Activated T-helper 1 cell treated with anti-CD3 and anti-CD28 coated beads, Interleukin-12 subunit alpha, Interleukin-12 subunit beta, Interleukin-2, Interleukin-4 antibody, amounts not matched to agents 30 ng/mL and 10 ng/mL and 1 ng/mL, durations not matched to agents 14 hours and 24 hours and 36 hours (primary cell): ENCODE measurements around the gene CRYGN. TPM values are rescaled to one million over a fixed set of nuclear protein-coding genes. Genes with fewer than 3 reads are reported as not detected.

ENCODE experiments used
- DNase-seq: peaks from one replicate; pipeline ENCODE4 v3.0.0; 2021; ENCODE audit warnings: low spot score
- H3K27ac Mint-ChIP-seq: one replicate; pipeline ENCODE4 v1.8.0; 2021; ENCODE audit warnings: mild to moderate bottlenecking, mixed read lengths
- H3K27me3 Mint-ChIP-seq: one replicate; pipeline ENCODE4 v1.8.0; 2022; ENCODE audit warnings: mild to moderate bottlenecking, moderate library complexity, mixed read lengths; ENCODE audit not compliant: insufficient read depth
- H3K36me3 Mint-ChIP-seq: one replicate; pipeline ENCODE4 v1.8.0; 2021; ENCODE audit warnings: low read depth, mixed read lengths
- H3K4me1 Mint-ChIP-seq: one replicate; pipeline ENCODE4 v1.8.0; 2021; ENCODE audit warnings: low read depth, mixed read lengths
- H3K4me3 Mint-ChIP-seq: one replicate; pipeline ENCODE4 v1.8.0; 2021; ENCODE audit warnings: mild to moderate bottlenecking, moderate library complexity, mixed read lengths
- H3K9me3 Mint-ChIP-seq: one replicate; pipeline ENCODE4 v1.8.0; 2021; ENCODE audit warnings: mixed read lengths
- intact Hi-C: fragments of 100-400 bp; cut with micrococcal nuclease; formaldehyde crosslinking; loops from one replicate; pipeline ENCODE4 v1.15.1; 2024
- total RNA-seq: library from RNA; stranded (reverse); gene quantifications from 2 replicates; pipeline ENCODE4 v1.2.3, GENCODE V29; 2022

Gene CRYGN
- total RNA-seq, 1 donor from 2014 or later = not detected

DNA sequence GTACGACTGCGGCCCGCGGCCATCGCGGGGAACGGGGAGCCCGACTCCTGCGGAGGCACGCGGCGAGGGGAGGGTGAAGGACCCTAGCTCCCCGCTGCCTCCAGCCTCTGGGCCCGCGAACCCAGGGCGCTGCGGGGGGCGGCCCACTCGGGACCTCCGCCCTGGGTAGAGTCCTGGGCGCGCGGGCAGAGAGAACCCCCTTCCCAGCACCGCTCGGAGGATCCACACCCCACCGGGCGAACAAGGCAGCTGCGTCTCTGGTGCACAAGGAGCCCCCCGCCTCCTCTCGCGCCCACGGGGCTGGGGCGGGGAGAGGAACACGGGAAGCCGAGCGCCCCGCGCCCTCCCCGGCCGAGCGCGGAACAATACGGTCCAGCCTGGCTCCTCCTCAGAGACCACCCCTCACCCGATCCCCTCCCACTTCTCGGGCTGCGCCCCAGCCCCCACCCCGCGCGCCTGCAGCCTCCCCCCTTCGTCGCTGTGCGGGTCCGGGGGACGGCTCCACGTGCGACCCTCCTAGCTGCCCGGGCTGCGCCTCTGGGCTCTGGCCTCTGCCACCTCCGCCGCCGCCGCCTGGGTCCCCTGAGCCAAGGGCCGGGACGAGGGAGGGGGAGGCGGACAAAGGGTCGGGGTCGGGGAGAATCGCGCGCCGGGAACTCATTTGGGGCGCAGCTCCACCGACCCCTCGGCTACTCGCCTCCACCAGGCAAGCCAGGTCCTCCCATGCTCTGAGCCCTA lies 30.1 kb downstream of the CRYGN start, which contains the start of gene WDR86:
WDR86 (minus strand) TSS at position 372 of the 738 bp plus-strand sequence. CDS start 449 bp downstream, outside the sequence.
- intact Hi-C loops = loop anchor here (5.0 kb wide), 1 partner anchor 43 kb away; no protein-coding TSS in a partner anchor

DNA sequence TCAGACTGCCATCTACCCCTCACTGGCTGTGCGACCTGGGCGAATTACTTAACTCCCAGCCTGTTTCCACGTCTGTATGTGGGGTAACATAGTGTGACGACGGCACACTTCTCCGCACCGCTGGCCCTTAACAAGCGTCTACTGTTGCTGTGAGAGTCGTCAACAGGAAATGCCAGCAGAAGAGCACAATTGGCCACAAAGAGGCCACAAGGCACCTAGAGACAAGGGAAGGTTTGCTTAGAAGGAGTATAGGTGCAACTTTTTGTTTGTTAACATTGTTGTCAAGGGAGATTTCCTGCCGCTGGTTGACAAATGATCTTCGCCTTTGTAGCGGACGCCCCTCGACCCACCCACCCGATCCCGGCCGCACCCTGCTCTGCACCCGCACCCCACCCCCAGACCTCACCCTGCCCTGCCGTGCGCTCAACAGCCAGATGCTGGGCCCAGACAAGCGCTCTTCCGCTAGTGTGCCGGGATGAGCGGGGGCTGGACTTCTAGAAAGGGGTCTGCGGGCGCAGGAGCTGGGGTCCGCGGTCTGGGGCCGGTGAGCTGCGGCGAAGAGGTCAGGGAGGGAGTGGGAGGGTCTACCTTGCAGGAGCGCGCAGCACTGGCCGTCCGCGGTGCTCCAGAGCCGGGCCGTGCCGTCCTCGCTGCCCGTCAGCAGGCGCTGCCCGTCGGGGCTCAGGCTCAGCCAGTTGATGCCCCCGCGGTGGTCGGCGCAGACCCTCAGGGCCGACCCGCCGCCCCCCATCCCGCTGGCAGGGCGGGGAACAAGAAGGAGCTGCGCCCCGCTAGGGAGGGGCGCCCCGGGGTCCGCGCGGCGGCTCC lies 30.9 kb downstream of the CRYGN start:
- DNase-seq = peak; percentile 17
- Mint-ChIP-seq H3K27me3 (peaks cover 44% of the 10 kb centered on the region), H3K4me3 (peak overlapping the region; percentile 71), H3K9me3 (no peaks in the 10 kb centered on the region), H3K36me3 (peaks cover 2% of the 10 kb centered on the region), H3K27ac (no peak overlapping the region), H3K4me1 (peaks cover 17% of the 10 kb centered on the region)
- intact Hi-C loops = no loop called here

More for the DNA sequence above, 30.1 kb downstream of the CRYGN start, which contains the start of gene WDR86:
- DNase-seq = no peak
- no peak within 1 kb of the TSS for H3K27ac Mint-ChIP-seq
- H3K4me3 Mint-ChIP-seq = peak within 1 kb of the TSS; percentile 71
- peaks cover 2% of the 10 kb centered on the region for H3K36me3 Mint-ChIP-seq
- no peaks in the 10 kb centered on the region for H3K9me3 Mint-ChIP-seq
- peaks cover 24% of the 10 kb centered on the region for H3K4me1 Mint-ChIP-seq
- H3K27me3 Mint-ChIP-seq = peaks cover 48% of the 10 kb centered on the region

DNA sequence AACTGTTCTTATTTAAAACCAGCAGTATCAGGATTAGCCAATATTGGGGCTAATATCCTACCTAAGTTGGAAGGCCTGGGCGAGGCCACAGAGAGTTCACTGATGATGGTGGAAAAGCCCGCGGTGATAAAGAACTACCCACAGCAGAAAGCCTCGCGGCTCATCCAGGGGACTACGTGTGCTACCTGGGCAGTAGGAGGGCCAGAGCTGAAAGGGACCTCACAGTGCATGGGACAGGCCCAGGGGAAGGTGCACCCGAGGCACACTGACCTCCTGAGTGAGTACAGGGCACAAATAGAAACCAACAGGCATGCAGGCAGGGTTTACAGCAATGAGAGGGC lies 31.5 kb downstream of the CRYGN start:
- DNase-seq = no peak
- no peaks in the 10 kb centered on the region for H3K9me3 Mint-ChIP-seq
- intact Hi-C loops = no loop called here
- H3K27me3 Mint-ChIP-seq = peaks cover 48% of the 10 kb centered on the region
- peak overlapping the region; percentile 71 for H3K4me3 Mint-ChIP-seq
- H3K27ac Mint-ChIP-seq = no peak overlapping the region
- H3K36me3 Mint-ChIP-seq = peaks cover 2% of the 10 kb centered on the region
- peaks cover 12% of the 10 kb centered on the region for H3K4me1 Mint-ChIP-seq

DNA sequence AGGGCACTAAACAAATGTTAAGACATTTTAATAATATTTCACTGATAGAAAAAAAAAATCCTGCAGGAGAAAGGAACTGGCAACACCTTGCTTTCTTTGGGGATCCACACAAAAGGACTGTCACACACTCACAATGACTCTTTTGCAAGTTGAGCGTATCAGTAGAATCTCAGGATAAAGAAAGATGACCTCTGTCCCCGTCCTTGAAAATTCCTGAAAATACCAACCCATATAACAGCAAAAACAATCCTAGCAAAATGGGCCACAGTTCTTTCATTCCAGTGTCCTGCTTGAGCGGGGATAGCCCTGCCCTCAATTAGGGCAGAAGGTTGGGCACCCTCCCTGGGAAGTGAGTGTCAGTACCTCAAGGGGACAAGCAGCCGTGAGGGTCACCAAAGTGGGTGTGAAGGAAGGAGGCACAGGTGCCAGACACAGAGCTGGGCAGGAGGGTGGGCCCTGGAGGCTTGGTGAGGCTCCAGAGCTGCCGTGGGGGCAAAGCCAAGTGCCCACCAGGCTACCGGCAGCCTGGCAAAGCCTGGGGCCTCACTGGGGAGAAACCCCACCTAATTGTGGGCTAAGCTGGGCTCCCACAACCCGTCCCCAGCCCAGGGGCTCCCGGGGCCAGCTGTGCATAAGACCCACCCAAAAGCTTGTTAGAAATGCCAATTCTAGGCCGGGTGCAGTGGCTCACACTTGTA lies 32.9 kb downstream of the CRYGN start:
- DNase-seq = no peak
- Mint-ChIP-seq H3K36me3 (peaks cover 2% of the 10 kb centered on the region), H3K27me3 (peaks cover 43% of the 10 kb centered on the region), H3K9me3 (no peaks in the 10 kb centered on the region), H3K27ac (no peak overlapping the region), H3K4me3 (no peak overlapping the region), H3K4me1 (peaks cover 6% of the 10 kb centered on the region)
- intact Hi-C loops = no loop called here

DNA sequence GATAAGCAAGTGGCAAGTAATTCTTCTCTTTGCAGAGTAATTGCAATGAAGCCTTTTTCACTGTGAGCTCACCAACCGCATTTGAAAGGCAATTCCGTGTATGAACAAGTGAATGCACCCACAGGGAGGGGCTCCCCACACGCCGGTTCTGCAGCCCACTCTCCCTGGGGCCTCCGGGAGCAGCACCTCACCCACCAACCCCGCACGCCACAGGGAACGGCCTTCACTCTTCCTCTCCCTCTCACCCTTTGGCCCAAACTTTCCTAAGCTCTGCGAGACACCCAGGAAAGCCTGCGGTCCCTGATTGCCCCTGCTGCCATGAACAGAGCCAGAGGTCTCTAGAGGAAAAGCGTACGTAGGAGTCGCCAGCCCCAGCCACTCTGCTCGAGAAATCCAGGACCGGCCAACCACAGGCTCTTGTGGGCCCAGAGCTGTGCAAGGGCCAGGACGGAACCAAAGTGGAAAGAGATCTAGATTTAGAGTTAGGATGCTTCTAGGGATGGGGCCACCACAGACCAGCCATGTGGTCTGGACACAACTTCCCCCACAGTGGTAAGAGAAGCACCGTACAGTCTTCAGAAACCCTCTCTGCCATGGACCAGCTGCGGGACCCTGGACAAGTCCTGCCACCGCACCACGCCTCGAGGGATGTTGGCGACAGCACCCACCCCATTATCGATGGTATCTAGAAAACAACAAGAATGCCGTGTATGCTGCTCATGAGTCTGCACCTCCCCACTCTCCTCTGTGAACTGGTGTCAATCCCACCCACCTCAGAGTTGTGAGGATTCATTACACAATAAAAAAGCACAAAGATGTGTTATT lies 33.7 kb downstream of the CRYGN start:
- intact Hi-C loops = no loop called here
- peaks cover 39% of the 10 kb centered on the region for H3K27me3 Mint-ChIP-seq
- no peak overlapping the region for H3K4me3 Mint-ChIP-seq
- no peak for DNase-seq
- H3K4me1 Mint-ChIP-seq = peaks cover 6% of the 10 kb centered on the region
- peaks cover 2% of the 10 kb centered on the region for H3K36me3 Mint-ChIP-seq
- no peak overlapping the region for H3K27ac Mint-ChIP-seq
- no peaks in the 10 kb centered on the region for H3K9me3 Mint-ChIP-seq

DNA sequence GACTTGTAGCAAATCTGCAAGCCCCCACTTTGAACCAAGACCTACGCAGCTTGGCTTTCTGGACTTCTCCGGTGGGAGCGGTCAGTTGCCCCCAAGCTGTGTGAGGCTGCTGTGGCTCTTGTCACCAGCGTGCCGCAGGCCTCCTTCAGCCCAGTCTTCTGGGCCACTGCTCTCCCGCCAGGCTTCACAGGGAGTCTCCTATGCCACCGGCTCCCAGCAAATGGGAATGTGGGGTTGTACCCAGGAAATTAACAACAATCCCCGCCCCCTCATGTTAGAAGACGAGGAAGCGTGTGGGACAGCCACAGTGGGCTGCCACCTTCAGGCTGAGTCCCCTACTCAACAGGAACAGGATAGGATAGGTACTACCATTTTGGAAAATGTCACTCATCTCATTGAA lies 34.4 kb downstream of the CRYGN start:
- Mint-ChIP-seq H3K36me3 (peaks cover 2% of the 10 kb centered on the region), H3K27ac (no peak overlapping the region)

DNA sequence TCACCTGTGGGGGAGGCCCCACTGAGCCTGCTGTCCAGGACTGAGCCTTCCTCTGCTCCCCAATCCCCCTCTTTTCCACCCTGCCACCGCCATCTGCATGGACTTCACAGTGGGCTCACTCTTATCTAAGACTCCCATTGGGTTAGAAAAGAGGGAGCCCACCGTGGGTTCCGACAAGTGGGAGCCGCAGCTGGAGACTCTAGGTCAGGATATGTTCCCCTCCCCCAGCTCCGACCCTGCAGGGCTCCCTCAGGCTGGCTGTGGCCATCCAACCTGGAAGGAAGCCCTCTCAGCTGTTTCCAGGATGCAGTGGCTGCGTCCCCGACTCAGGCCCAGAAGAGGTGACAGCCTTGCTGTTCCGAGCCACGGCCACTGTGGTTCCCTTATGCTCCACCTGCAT lies 34.9 kb downstream of the CRYGN start:
- Mint-ChIP-seq H3K36me3 (peaks cover 2% of the 10 kb centered on the region), H3K9me3 (no peaks in the 10 kb centered on the region), H3K4me1 (peaks cover 6% of the 10 kb centered on the region), H3K27me3 (peaks cover 31% of the 10 kb centered on the region), H3K4me3 (no peak overlapping the region), H3K27ac (no peak overlapping the region)
- intact Hi-C loops = no loop called here
- no peak for DNase-seq

More for the DNA sequence above, 34.4 kb downstream of the CRYGN start:
- H3K4me1 Mint-ChIP-seq = peaks cover 6% of the 10 kb centered on the region
- H3K27me3 Mint-ChIP-seq = peaks cover 32% of the 10 kb centered on the region
- no peaks in the 10 kb centered on the region for H3K9me3 Mint-ChIP-seq
- intact Hi-C loops = no loop called here
- no peak for DNase-seq
- no peak overlapping the region for H3K4me3 Mint-ChIP-seq

DNA sequence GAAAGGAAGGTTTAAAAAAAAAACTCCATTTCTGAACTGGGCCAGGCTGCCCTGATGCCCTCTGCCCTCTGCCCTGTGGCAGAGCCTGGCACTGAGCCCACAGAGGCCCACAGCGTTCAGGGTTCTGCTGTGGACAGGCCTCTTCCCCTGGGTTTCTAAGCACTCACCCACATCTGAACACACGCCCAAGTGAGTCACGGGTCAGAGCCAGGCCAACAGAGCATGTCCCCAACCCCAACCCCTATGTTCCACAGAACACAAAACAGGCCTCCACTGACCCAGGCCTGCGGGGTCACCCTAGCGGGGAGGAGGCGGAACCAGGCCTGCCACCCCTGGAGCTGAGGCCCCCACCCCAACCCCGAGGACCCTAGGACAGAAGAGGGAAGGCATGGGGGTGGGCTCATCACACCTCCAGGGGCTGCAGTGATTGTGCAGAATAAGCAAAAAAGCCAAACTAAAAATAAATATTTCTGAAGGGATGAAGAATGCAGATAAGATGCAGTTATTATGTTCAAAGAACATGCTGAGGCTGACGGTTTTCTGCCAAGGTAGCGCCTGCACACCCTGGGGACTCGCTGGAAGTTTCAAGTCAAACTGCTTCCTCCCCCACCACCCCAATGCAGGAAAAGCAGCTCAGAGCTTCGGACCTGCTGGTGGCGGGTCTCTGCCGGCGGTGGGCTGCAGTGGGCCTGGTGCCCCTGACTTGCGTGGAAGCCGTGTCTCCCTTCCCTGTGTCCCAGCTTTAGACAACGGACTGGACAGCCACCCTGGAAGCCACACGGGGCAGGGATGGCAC lies 35.5 kb downstream of the CRYGN start:
- Mint-ChIP-seq H3K4me1 (peaks cover 6% of the 10 kb centered on the region), H3K4me3 (no peak overlapping the region), H3K9me3 (no peaks in the 10 kb centered on the region), H3K27me3 (peaks cover 31% of the 10 kb centered on the region), H3K36me3 (peaks cover 2% of the 10 kb centered on the region), H3K27ac (no peak overlapping the region)
- no peak for DNase-seq
- intact Hi-C loops = no loop called here

DNA sequence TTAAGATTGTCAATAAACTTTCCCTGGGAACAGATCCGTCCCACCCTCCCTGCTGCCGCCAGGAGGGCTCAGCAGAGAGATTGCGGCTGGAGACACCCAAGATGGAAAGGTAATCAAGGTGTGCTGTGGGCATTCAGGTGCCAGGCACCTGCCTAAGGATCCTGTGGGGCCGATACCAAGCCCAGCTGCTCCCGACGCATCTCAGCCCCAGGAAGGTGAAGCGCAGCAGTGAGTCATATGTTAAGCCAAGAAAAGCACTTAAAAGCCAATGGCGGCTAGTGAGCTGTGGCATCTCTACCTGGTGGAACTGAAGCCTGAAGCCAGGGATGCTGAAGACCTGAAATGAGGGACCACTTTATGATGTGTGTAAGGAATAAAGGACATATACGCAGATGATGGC lies 36.2 kb downstream of the CRYGN start:
- no peak for DNase-seq
- Mint-ChIP-seq H3K27ac (no peak overlapping the region), H3K4me1 (peaks cover 4% of the 10 kb centered on the region), H3K9me3 (no peaks in the 10 kb centered on the region), H3K36me3 (peaks cover 1% of the 10 kb centered on the region), H3K4me3 (no peak overlapping the region), H3K27me3 (peaks cover 27% of the 10 kb centered on the region)
- intact Hi-C loops = no loop called here

DNA sequence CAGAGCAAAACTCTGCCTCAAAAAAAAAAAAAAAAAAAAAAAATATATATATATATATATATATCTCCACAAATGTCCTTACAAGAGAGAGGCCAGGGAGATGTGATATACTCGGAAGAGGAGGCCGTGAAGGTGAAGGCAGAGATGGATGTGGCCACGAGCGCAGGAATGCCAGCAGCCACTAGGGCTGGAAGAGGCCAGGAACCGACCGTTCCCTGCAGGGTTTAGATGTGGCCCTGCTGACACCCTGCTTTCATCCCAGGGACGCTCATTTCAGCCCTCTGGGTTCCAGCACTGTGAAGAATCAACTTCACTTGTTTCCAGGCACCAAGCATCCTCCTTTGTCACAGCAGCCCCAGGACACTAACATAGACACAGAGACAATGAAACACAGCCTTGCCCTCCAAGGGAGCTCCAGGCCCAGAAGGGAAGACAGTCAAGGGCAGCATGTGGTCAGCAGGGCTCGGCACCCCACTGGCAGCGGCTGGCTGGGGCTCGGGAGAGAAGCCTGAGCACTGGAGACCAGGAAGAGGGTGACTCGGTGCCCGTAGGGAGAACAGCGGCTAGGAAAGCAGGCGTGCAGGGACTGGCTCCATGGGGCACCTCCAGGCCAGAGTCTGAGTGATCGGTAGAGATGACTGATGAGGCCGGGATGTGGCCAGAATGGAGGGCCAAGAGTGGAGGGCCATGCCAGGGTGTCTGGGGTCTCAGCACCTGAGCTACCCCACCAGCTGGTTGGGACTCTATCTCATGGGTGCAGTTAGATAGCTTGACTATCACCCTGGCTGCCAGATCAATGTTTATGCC lies 37.7 kb downstream of the CRYGN start:
- Mint-ChIP-seq H3K27me3 (peaks cover 16% of the 10 kb centered on the region), H3K4me1 (no peaks in the 10 kb centered on the region), H3K36me3 (no peaks in the 10 kb centered on the region), H3K27ac (no peak overlapping the region), H3K9me3 (no peaks in the 10 kb centered on the region), H3K4me3 (no peak overlapping the region)
- no peak for DNase-seq
- intact Hi-C loops = no loop called here

DNA sequence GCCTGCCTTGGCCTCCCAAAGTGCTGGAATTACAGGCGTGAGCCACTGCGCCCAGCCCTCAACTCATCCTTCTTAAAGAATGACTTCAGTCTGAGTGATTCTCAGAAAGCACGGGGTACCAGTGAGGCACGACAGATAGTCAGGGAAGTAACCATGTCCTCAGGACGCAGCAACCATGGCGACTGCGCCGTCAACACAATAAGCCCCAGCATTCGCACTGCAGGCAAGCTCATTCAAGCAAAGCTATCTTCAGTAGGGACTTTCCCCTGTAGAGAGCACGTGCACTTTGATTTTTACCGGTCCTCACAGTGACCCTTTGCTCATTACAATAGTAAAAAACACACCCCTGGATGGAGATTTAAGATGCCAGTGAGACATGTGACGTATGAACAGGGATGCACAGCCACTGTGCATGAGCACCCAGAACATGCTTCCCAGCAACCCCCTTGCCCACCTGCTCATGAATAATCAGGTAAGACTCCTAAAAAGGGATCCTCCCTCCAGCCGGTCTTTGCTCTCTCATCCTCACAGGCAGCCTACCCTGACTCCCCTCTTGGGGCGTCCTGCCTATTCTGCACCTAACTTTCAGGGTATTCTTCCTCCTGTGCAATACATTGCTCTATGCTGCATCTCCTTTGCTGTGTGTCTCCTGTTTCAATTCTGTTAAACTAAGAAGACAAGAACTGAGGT lies 39.2 kb downstream of the CRYGN start:
- intact Hi-C loops = no loop called here
- Mint-ChIP-seq H3K4me3 (no peak overlapping the region), H3K27ac (no peak overlapping the region), H3K36me3 (no peaks in the 10 kb centered on the region), H3K27me3 (peaks cover 10% of the 10 kb centered on the region), H3K9me3 (no peaks in the 10 kb centered on the region), H3K4me1 (no peaks in the 10 kb centered on the region)
- DNase-seq = no peak
